GM23338 (cell line): ENCODE measurements around the gene TACSTD2. TPM values are rescaled to one million over a fixed set of nuclear protein-coding genes. Genes with fewer than 3 reads are reported as not detected.

Experiments used
- ATAC-seq: fragments of 200-7000 bp; cut with Tn5 transposase; 3 replicates; pipeline ENCODE4 v1.9.1; 2020
- DNase-seq: peaks from one replicate; pipeline ENCODE4 v3.0.0-alpha.2; 2015; ENCODE audit warnings: low spot score
- H2AFZ ChIP-seq: fragments of 200-600 bp; sonication (generic); 2 replicates; pipeline ENCODE4 v1.8.0; 2016; ENCODE audit warnings: antibody characterized with exemption, mild to moderate bottlenecking, moderate library complexity
- H3F3A ChIP-seq: fragments of 200-600 bp; sonication (generic); replicated peaks from 2 replicates; pipeline ENCODE4 v1.8.0; 2017; ENCODE audit warnings: antibody characterized with exemption, mixed run types, low read depth
- H3K27ac ChIP-seq: fragments of 200-600 bp; sonication (generic); 2 replicates; pipeline ENCODE4 v1.6.1; 2016; ENCODE audit warnings: low read depth
- H3K27me3 ChIP-seq: fragments of 200-600 bp; sonication (generic); 2 replicates; pipeline ENCODE4 v1.8.0; 2016; ENCODE audit warnings: mild to moderate bottlenecking, mixed run types, moderate library complexity; ENCODE audit not compliant: insufficient read depth
- H3K36me3 ChIP-seq: fragments of 200-600 bp; sonication (generic); 2 replicates; pipeline ENCODE4 v1.8.0; 2016; ENCODE audit warnings: mild to moderate bottlenecking; ENCODE audit not compliant: insufficient read depth
- H3K4me1 ChIP-seq: fragments of 200-600 bp; sonication (generic); 2 replicates; pipeline ENCODE4 v1.8.0; 2016; ENCODE audit warnings: mild to moderate bottlenecking, moderate library complexity; ENCODE audit not compliant: insufficient read depth
- H3K4me2 ChIP-seq: fragments of 200-600 bp; sonication (generic); 2 replicates; pipeline ENCODE4 v1.7.1; 2017; ENCODE audit warnings: mixed run types
- H3K4me3 ChIP-seq: fragments of 200-600 bp; sonication (generic); 2 replicates; pipeline ENCODE4 v1.6.1; 2016; ENCODE audit warnings: mixed run types
- H3K79me2 ChIP-seq: fragments of 200-600 bp; sonication (generic); replicated peaks from 2 replicates; pipeline ENCODE4 v1.8.0; 2017; ENCODE audit warnings: mild to moderate bottlenecking; ENCODE audit not compliant: insufficient read depth
- H3K9me2 ChIP-seq: fragments of 200-600 bp; sonication (generic); 2 replicates; pipeline ENCODE4 v1.8.0; 2017; ENCODE audit not compliant: insufficient read depth
- H4K20me1 ChIP-seq: fragments of 200-600 bp; sonication (generic); replicated peaks from 2 replicates; pipeline ENCODE4 v1.8.0; 2017; ENCODE audit warnings: mild to moderate bottlenecking; ENCODE audit not compliant: insufficient read depth
- H3K27ac Mint-ChIP-seq: 2 replicates; pipeline ENCODE4 v1.8.0; 2020; ENCODE audit warnings: inconsistent platforms, mild to moderate bottlenecking, moderate library complexity, mixed read lengths
- H3K27me3 Mint-ChIP-seq: 3 replicates; pipeline ENCODE4 v1.8.0; 2022; ENCODE audit warnings: low read depth, mild to moderate bottlenecking, moderate library complexity, mixed read lengths, inconsistent platforms; ENCODE audit not compliant: insufficient read depth, poor library complexity
- H3K36me3 Mint-ChIP-seq: 3 replicates; pipeline ENCODE4 v1.8.0; 2021; ENCODE audit warnings: low read depth, mild to moderate bottlenecking, inconsistent platforms, moderate library complexity, mixed read lengths
- H3K4me1 Mint-ChIP-seq: 3 replicates; pipeline ENCODE4 v1.8.0; 2020; ENCODE audit warnings: mild to moderate bottlenecking, inconsistent platforms, mixed read lengths
- H3K4me3 Mint-ChIP-seq: 3 replicates; pipeline ENCODE4 v1.8.0; 2021; ENCODE audit warnings: moderate library complexity, mild to moderate bottlenecking, inconsistent platforms, mixed read lengths
- H3K9me3 Mint-ChIP-seq: 3 replicates; pipeline ENCODE4 v1.8.0; 2020; ENCODE audit warnings: moderate library complexity, mild to moderate bottlenecking, inconsistent platforms, mixed read lengths
- CREB1 ChIP-seq: fragments of 250-450 bp; sonication (Bioruptor Pico); IDR thresholded peaks from 2 replicates; pipeline ENCODE4 v1.5.0; 2020; ENCODE audit warnings: low read depth, mild to moderate bottlenecking, moderate library complexity
- CTCF ChIP-seq, 2 experiments: fragments of 200-600 bp in 1 of 2; sonication (generic) in 1 of 2; conservative IDR thresholded peaks; 2 replicates each; pipeline versions ENCODE4 v1.5.1 to v1.6.1; 2016 to 2017; ENCODE audit warnings: antibody characterized with exemption in 2 of 2, low read depth in 2 of 2, mild to moderate bottlenecking in 2 of 2, moderate library complexity in 1 of 2
- ETS1 ChIP-seq: IDR thresholded peaks from 2 replicates; pipeline ENCODE4 v1.6.1; 2016; ENCODE audit warnings: antibody characterized with exemption
- EZH2 ChIP-seq: fragments of 200-600 bp; sonication (generic); IDR thresholded peaks from one replicate; pipeline ENCODE4 v1.8.0; 2017; ENCODE audit warnings: antibody characterized with exemption, mild to moderate bottlenecking, low read depth; ENCODE audit not compliant: unreplicated experiment
- EZH2phosphoT487 ChIP-seq: fragments of 200-600 bp; sonication (generic); IDR thresholded peaks from one replicate; pipeline ENCODE4 v1.8.1; 2018; ENCODE audit warnings: antibody characterized with exemption; ENCODE audit not compliant: unreplicated experiment
- JUNB ChIP-seq: IDR thresholded peaks from one replicate; pipeline ENCODE4 v1.6.1; 2016; ENCODE audit warnings: antibody characterized with exemption; ENCODE audit not compliant: unreplicated experiment
- NANOG ChIP-seq: IDR thresholded peaks from 2 replicates; pipeline ENCODE4 v1.6.1; 2016; ENCODE audit warnings: antibody characterized with exemption, borderline replicate concordance
- POLR2AphosphoS5 ChIP-seq: IDR thresholded peaks from 2 replicates; pipeline ENCODE4 v1.6.1; 2016; ENCODE audit warnings: antibody characterized with exemption, low read depth
- REST ChIP-seq: IDR thresholded peaks from one replicate; pipeline ENCODE4 v1.6.1; 2018; ENCODE audit warnings: antibody characterized with exemption; ENCODE audit not compliant: unreplicated experiment
- STAT1 ChIP-seq: IDR thresholded peaks from one replicate; pipeline ENCODE4 v1.6.1; 2016; ENCODE audit warnings: antibody characterized with exemption; ENCODE audit not compliant: unreplicated experiment
- ZNF114 ChIP-seq: fragments of 250-450 bp; sonication (Bioruptor Pico); IDR thresholded peaks from 2 replicates; pipeline ENCODE4 v1.5.0; 2020; ENCODE audit warnings: mild to moderate bottlenecking, moderate library complexity
- ZNF331 ChIP-seq: fragments of 250-450 bp; sonication (Bioruptor Pico); IDR thresholded peaks from 2 replicates; pipeline ENCODE4 v1.5.0; 2020; ENCODE audit warnings: low read depth, mild to moderate bottlenecking, moderate library complexity
- ZNF462 ChIP-seq: fragments of 250-450 bp; sonication (Bioruptor Pico); IDR thresholded peaks from 2 replicates; pipeline ENCODE4 v1.5.0; 2020; ENCODE audit warnings: mild to moderate bottlenecking, moderate library complexity
- polyA plus RNA-seq: library from polyadenylated mRNA; unstranded; fragments of >200 nt; fragmentation: Nextera tagmentation; extraction: Ambion mirVana; gene quantifications from 2 replicates; pipeline ENCODE4 v1.2.1, GENCODE V29; 2016
- total RNA-seq: library from RNA; depleted of rRNA; stranded (reverse); fragments of >200 nt; shearing (Covaris generic); gene quantifications from 2 replicates; pipeline ENCODE4 v1.2.3, GENCODE V29; 2014

Gene TACSTD2
- total and polyA plus RNA-seq, 2 experiments from 2014 or later, result 0.86 to 1.5 TPM

GRCh38 chr1:58611861-58612385 is 34.9 kb upstream of the TACSTD2 start:
- no peaks in the 10 kb centered on the region for H3K36me3 Mint-ChIP-seq
- TF ChIP-seq EZH2phosphoT487 (no peak), NANOG (no peak), CTCF (conservative IDR thresholded peaks at IDR 0.05; ENCODE audit: low read depth in 2 of 2) (no peak), ZNF462 (CRISPR knock-in tag) (no peak), ETS1 (no peak), REST (no peak), CREB1 (CRISPR knock-in tag) (no peak), ZNF114 (CRISPR knock-in tag) (no peak), JUNB (no peak), EZH2 (no peak), ZNF331 (CRISPR knock-in tag) (no peak), STAT1 (no peak), POLR2AphosphoS5 (no peak)
- H3F3A ChIP-seq, result no peaks in the 10 kb centered on the region
- H3K4me3 Mint-ChIP-seq, result no peak overlapping the region
- no peaks in the 10 kb centered on the region for H3K4me1 ChIP-seq
- H3K4me1 Mint-ChIP-seq, result no peaks in the 10 kb centered on the region
- H3K4me2 ChIP-seq, result no peak overlapping the region
- no peak overlapping the region for H2AFZ ChIP-seq
- H4K20me1 ChIP-seq, result no peaks in the 10 kb centered on the region
- H3K4me3 ChIP-seq, result no peak overlapping the region
- H3K27me3 ChIP-seq, result no peaks in the 10 kb centered on the region
- no peaks in the 10 kb centered on the region for H3K9me3 Mint-ChIP-seq
- H3K27me3 Mint-ChIP-seq, result no peaks in the 10 kb centered on the region
- no peak overlapping the region for H3K27ac Mint-ChIP-seq
- DNase-seq (no peak), ATAC-seq (no peak)
- no peaks in the 10 kb centered on the region for H3K79me2 ChIP-seq
- no peaks in the 10 kb centered on the region for H3K36me3 ChIP-seq
- H3K9me2 ChIP-seq, result no peaks in the 10 kb centered on the region
- no peak overlapping the region for H3K27ac ChIP-seq
